A549 (cell line): ENCODE results near the gene RTEL1. TPM values are rescaled to one million over a fixed set of nuclear protein-coding genes. Genes with fewer than 3 reads are reported as not detected.
"Not testable (repeated sequence)": the region's sequence is repeated elsewhere in the genome, so short reads cannot be mapped to it uniquely, and the experiment has no call there.

Experiments used
- ATAC-seq, 2 experiments: fragments of 200-7000 bp in 1 of 2; fragments of >200 bp in 1 of 2; cut with Nextera tagmentation in 1 of 2; cut with Tn5 transposase in 1 of 2; 3 replicates each; pipeline versions ENCODE4 v1.8.0 to v1.9.1; 2018 to 2020; ENCODE audit warnings: mild to moderate bottlenecking in 1 of 2, moderate library complexity in 1 of 2
- CTCF ChIA-PET: fragments of 300-600 bp; sonication (Branson Sonifier 250); formaldehyde crosslinking; extraction: SDS; loops from one replicate; lab custom pipeline; 2021; ENCODE audit warnings: antibody characterized with exemption, inconsistent platforms; lab: Yijun Ruan, JAX
- POLR2A ChIA-PET: fragments of 350-600 bp; formaldehyde crosslinking; extraction: SDS; loops from one replicate; lab custom pipeline; 2021; ENCODE audit warnings: antibody characterized with exemption, inconsistent platforms; lab: Yijun Ruan, JAX
- DNase-seq, 2 experiments: peaks; one replicate each; pipeline versions ENCODE4 v3.0.0 to v3.0.0-alpha.2; 2011 to 2016; ENCODE audit warnings: low read depth in 1 of 2, low spot score in 1 of 2
- FAIRE-seq: peaks from 2 replicates; lab custom pipeline; 2011; peaks lifted over from hg19 to GRCh38; lab: Jason Lieb, UNC
- H3K27ac ChIP-seq, 2 experiments: fragments of >200 bp; sonication (Bioruptor Twin); formaldehyde crosslinking; 3 replicates each; pipeline ENCODE4 v1.5.1; 2016 to 2017
- H3K4me1 ChIP-seq: fragments of >200 bp; sonication (Bioruptor Twin); formaldehyde crosslinking; 3 replicates; pipeline ENCODE4 v1.6.1; 2016
- H3K4me2 ChIP-seq: fragments of >200 bp; sonication (Bioruptor Twin); formaldehyde crosslinking; 3 replicates; pipeline ENCODE4 v1.6.1; 2016
- H3K4me3 ChIP-seq: fragments of >200 bp; sonication (Bioruptor Twin); formaldehyde crosslinking; 3 replicates; pipeline ENCODE4 v1.5.1; 2016
- H3K9me3 ChIP-seq: fragments of >200 bp; sonication (Bioruptor Twin); formaldehyde crosslinking; 3 replicates; pipeline ENCODE4 v1.6.1; 2016
- BHLHE40 ChIP-seq: IDR thresholded peaks from 2 replicates; pipeline ENCODE4 v1.6.1; 2012; ENCODE audit warnings: low read depth, low read length, inconsistent platforms
- CBX2 ChIP-seq: fragments of 200-600 bp; sonication (generic); IDR thresholded peaks from 2 replicates; pipeline ENCODE4 v1.6.1; 2016; ENCODE audit warnings: low read depth, mild to moderate bottlenecking, borderline replicate concordance
- EHF ChIP-seq: fragments of 250-450 bp; sonication (Bioruptor Pico); IDR thresholded peaks from 2 replicates; pipeline ENCODE4 v1.5.0; 2020; ENCODE audit warnings: mild to moderate bottlenecking
- EHMT2 ChIP-seq: fragments of 200-600 bp; sonication (generic); IDR thresholded peaks from 2 replicates; pipeline ENCODE4 v1.6.1; 2016; ENCODE audit warnings: antibody characterized with exemption, low read depth, mild to moderate bottlenecking, moderate library complexity
- FOSB ChIP-seq: fragments of 250-450 bp; sonication (Bioruptor Pico); IDR thresholded peaks from 2 replicates; pipeline ENCODE4 v1.5.0; 2020; ENCODE audit warnings: mild to moderate bottlenecking, moderate library complexity
- POLR2AphosphoS2 ChIP-seq: conservative IDR thresholded peaks from 2 replicates; pipeline ENCODE4 v1.6.1; 2012; ENCODE audit warnings: low read length, improper control_type of control experiment, inconsistent platforms
- RARB ChIP-seq: fragments of 250-450 bp; sonication (Bioruptor Pico); IDR thresholded peaks from 2 replicates; pipeline ENCODE4 v1.8.0; 2021; ENCODE audit warnings: mild to moderate bottlenecking, moderate library complexity
- RCOR1 ChIP-seq: fragments of 150-350 bp; IDR thresholded peaks from 2 replicates; pipeline ENCODE4 v1.6.1; 2014; ENCODE audit warnings: antibody characterized with exemption, low read length, low read depth
- RFX5 ChIP-seq: fragments of 450-650 bp; IDR thresholded peaks from 2 replicates; pipeline ENCODE4 v1.7.1; 2014; ENCODE audit warnings: antibody characterized with exemption, mild to moderate bottlenecking, moderate library complexity
- TP53 ChIP-seq: fragments of 250-450 bp; sonication (Bioruptor Pico); IDR thresholded peaks from 2 replicates; pipeline ENCODE4 v1.5.0; 2021; ENCODE audit warnings: mild to moderate bottlenecking, moderate library complexity
- ZFP36 ChIP-seq: fragments of 450-650 bp; IDR thresholded peaks from 2 replicates; pipeline ENCODE4 v1.6.1; 2014; ENCODE audit warnings: borderline replicate concordance; ENCODE audit not compliant: partially characterized antibody
- WGBS: methylation state at CpG from one replicate; pipeline ENCODE4 v1.1.6; 2017; ENCODE audit errors: missing lambda C conversion rate; 5-methylcytosine and 5-hydroxymethylcytosine counted together
- polyA plus RNA-seq, 4 experiments: library from polyadenylated mRNA; depleted of rRNA in 3 of 4; stranded (reverse); fragments of >200 nt; fragmentation: RNase III in 1 of 4; extraction: RNeasy Plus Mini Kit Qiagen cat#74134 plus additional on column Dnase treatment in 1 of 4; gene quantifications; 2 replicates in 3 of 4; 3 replicates in 1 of 4; pipeline ENCODE4 v1.2.3, GENCODE V29; 2011 to 2017
- TF ChIP-seq, protein P1 (sequence below): fragments of >200 bp; sonication (Bioruptor Twin); formaldehyde crosslinking; IDR thresholded peaks from 3 replicates; pipeline ENCODE4 v1.5.1; 2016
- TF ChIP-seq, protein P2 (sequence below): IDR thresholded peaks from 2 replicates; pipeline ENCODE4 v1.6.1; 2012; ENCODE audit warnings: low read depth, borderline replicate concordance

The RTEL1 gene
- polyA plus RNA-seq, 2 of the 4 experiments (the other 2 are of a cell fraction) = 11.3 to 12.6 TPM

GRCh38 chr20:63667858-63668257, 9.7 kb downstream of the RTEL1 start:
- DNase-seq (no peak), FAIRE-seq (no peak), ATAC-seq (no peak)
- Histone ChIP-seq H3K27ac (no peak overlapping the region), H3K4me2 (no peak overlapping the region), H3K9me3 (no peaks in the 10 kb centered on the region), H3K4me3 (no peak overlapping the region), H3K4me1 (no peaks in the 10 kb centered on the region)
- 96% methylated on average over 11 of the region's 16 CpGs for WGBS
- TF ChIP-seq RFX5 (no peak), CBX2 (no peak)
- TF ChIP-seq, protein P1, sequence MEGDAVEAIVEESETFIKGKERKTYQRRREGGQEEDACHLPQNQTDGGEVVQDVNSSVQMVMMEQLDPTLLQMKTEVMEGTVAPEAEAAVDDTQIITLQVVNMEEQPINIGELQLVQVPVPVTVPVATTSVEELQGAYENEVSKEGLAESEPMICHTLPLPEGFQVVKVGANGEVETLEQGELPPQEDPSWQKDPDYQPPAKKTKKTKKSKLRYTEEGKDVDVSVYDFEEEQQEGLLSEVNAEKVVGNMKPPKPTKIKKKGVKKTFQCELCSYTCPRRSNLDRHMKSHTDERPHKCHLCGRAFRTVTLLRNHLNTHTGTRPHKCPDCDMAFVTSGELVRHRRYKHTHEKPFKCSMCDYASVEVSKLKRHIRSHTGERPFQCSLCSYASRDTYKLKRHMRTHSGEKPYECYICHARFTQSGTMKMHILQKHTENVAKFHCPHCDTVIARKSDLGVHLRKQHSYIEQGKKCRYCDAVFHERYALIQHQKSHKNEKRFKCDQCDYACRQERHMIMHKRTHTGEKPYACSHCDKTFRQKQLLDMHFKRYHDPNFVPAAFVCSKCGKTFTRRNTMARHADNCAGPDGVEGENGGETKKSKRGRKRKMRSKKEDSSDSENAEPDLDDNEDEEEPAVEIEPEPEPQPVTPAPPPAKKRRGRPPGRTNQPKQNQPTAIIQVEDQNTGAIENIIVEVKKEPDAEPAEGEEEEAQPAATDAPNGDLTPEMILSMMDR = no peak
- POLR2A ChIA-PET = interaction anchor here (1.1 kb wide), 1 partner anchor 14 kb away, joined by 3 read pairs; no protein-coding TSS in a partner anchor
- CTCF ChIA-PET = interaction anchor here (1.0 to 1.9 kb wide), 3 partner anchors 15 to 19 kb away, joined by 3 to 6 read pairs (median 3); no protein-coding TSS in a partner anchor

- no peak for DNase-seq
- ChIA-PET POLR2A (no interaction called here), CTCF (interaction anchor here (1.0 to 1.9 kb wide), 3 partner anchors 14 to 130 kb away, joined by 3 to 7 read pairs (median 6); partner anchors contain the start of gene PTK6)
- no peak overlapping the region for H3K4me3 ChIP-seq
- no peak for TF ChIP-seq RARB (CRISPR knock-in tag)
- H3K4me2 ChIP-seq = no peak overlapping the region
- no peaks in the 10 kb centered on the region for H3K9me3 ChIP-seq
- FAIRE-seq = no peak
- WGBS = 95% methylated on average over 11 of the region's 11 CpGs
- no peaks in the 10 kb centered on the region for H3K4me1 ChIP-seq
- no peak overlapping the region for H3K27ac ChIP-seq
- no peak for ATAC-seq
Measured at GRCh38 chr20:63668351-63668750, 10.2 kb downstream of the RTEL1 start.

DNA sequence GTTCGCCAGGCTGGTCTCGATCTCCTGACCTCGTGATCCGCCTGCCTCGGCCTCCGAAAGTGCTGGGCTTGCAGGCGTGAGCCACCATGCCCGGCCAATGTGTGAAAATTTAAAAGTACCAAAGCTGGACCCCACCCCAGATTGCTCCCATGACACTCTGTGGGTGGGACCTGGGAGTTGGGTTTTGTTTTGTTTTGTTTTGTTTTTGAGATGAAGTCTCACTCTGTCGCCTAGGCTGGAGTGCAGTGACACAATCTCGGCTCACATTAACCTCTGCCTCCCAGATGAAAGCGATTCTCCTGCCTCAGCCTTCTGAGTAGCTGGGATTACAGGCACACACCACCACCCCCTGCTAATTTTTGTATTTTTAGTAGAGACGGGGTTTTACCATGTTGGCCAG, 13.6 kb downstream of the RTEL1 start:
- ATAC-seq, POLR2A ChIA-PET, H3K4me3 ChIP-seq, FAIRE-seq, H3K4me2 ChIP-seq, DNase-seq, H3K27ac ChIP-seq, H3K9me3 ChIP-seq, H3K4me1 ChIP-seq: not testable (repeated sequence)
- CTCF ChIA-PET = interaction anchor here (0.6 to 1.7 kb wide), 3 partner anchors 10 to 114 kb away, joined by 3 to 4 read pairs (median 3); no protein-coding TSS in a partner anchor
- 91% methylated on average over 12 of the region's 12 CpGs for WGBS

DNA sequence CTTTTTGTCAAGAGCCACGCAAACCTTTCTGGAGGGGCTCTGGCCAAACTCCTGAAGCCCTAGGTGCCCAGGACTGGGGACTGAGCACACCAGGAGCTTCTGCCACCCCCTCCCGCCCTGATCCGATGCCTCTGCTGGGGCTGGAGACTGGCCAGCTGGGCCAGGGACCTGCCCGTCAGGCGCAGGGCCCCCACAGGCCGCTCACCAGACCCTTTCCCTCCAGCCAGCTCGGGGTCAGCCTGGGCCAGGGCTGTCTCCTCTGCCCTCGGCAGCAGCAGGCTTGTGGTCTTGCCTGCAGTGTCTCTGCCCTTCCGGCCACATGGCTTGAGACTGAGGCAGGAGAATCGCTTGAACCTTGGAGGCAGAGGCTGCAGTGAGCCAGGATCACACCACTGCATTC, 14.6 kb downstream of the RTEL1 start:
- no peak overlapping the region for H3K27ac ChIP-seq
- no peaks in the 10 kb centered on the region for H3K4me1 ChIP-seq
- WGBS = 87% methylated on average over 6 of the region's 10 CpGs
- ChIA-PET POLR2A (no interaction called here), CTCF (interaction anchor here (0.6 to 2.7 kb wide), 4 partner anchors 9 to 135 kb away, joined by 3 to 11 read pairs (median 4); partner anchors contain the start of gene PTK6)
- FAIRE-seq (no peak), DNase-seq (no peak), ATAC-seq (no peak; a peak in 1 of 6 replicates)
- no peak overlapping the region for H3K4me3 ChIP-seq
- no peaks in the 10 kb centered on the region for H3K9me3 ChIP-seq
- H3K4me2 ChIP-seq = no peak overlapping the region
- no peak for TF ChIP-seq RCOR1
- no peak for TF ChIP-seq POLR2AphosphoS2
- no peak for TF ChIP-seq BHLHE40
- no peak for TF ChIP-seq EHMT2
- no peak for TF ChIP-seq EHF
- TF ChIP-seq TP53 (CRISPR knock-in tag) = no peak
- TF ChIP-seq ZFP36 = no peak
- no peak for TF ChIP-seq RFX5
- TF ChIP-seq, protein P2, sequence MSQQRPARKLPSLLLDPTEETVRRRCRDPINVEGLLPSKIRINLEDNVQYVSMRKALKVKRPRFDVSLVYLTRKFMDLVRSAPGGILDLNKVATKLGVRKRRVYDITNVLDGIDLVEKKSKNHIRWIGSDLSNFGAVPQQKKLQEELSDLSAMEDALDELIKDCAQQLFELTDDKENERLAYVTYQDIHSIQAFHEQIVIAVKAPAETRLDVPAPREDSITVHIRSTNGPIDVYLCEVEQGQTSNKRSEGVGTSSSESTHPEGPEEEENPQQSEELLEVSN = no peak
- no peak for TF ChIP-seq FOSB (CRISPR knock-in tag)

- CTCF ChIA-PET = interaction anchor here (2.7 kb wide), 1 partner anchor 136 kb away, joined by 11 read pairs; the partner anchor contains the start of gene PTK6
- no peak for FAIRE-seq
- no peaks in the 10 kb centered on the region for H3K4me1 ChIP-seq
- no peak for ATAC-seq
- WGBS = 97% methylated on average over 8 of the region's 14 CpGs
- no peaks in the 10 kb centered on the region for H3K9me3 ChIP-seq
- TF ChIP-seq TP53 (CRISPR knock-in tag) = no peak
- no peak overlapping the region for H3K27ac ChIP-seq
- POLR2A ChIA-PET = interaction anchor here (0.6 kb wide), 1 partner anchor 8 kb away, joined by 3 read pairs; no protein-coding TSS in a partner anchor
- no peak overlapping the region for H3K4me2 ChIP-seq
- DNase-seq = no peak
- H3K4me3 ChIP-seq = no peak overlapping the region
Measured at GRCh38 chr20:63673951-63674350, 15.8 kb downstream of the RTEL1 start.
